H1 (cell line): ENCODE measurements around the gene TBCE. TPM values are rescaled to one million over a fixed set of nuclear protein-coding genes. Genes with fewer than 3 reads are reported as not detected.

ENCODE experiments used
- CTCF ChIA-PET: fragments of 300-600 bp; sonication (Branson Sonifier 250); formaldehyde crosslinking; loops from one replicate; lab custom pipeline; 2021; ENCODE audit not compliant: partially characterized antibody; lab: Charles Lee
- POLR2A ChIA-PET: fragments of 300-600 bp; sonication (Branson Sonifier 250); formaldehyde crosslinking; loops from one replicate; lab custom pipeline; 2021; ENCODE audit warnings: inconsistent platforms; ENCODE audit not compliant: partially characterized antibody; lab: Charles Lee
- DNase-seq, 2 experiments: peaks; one replicate each; pipeline versions ENCODE4 v3.0.0 to v3.0.0-alpha.2; 2010 to 2022; ENCODE audit warnings: low spot score in 2 of 2, low read depth in 1 of 2, mixed read lengths in 1 of 2
- FAIRE-seq: peaks from 2 replicates; lab custom pipeline; 2011; peaks lifted over from hg19 to GRCh38; lab: Jason Lieb, UNC
- H2AFZ ChIP-seq: 2 replicates; pipeline ENCODE4 v1.8.1; 2012; ENCODE audit warnings: low read length, inconsistent platforms
- H2AK5ac ChIP-seq: 2 replicates; pipeline ENCODE4 v1.6.1; 2013; ENCODE audit warnings: low read depth, low read length
- H2BK120ac ChIP-seq: replicated peaks from 2 replicates; pipeline ENCODE3; 2013; ENCODE audit warnings: low read depth, low read length, inconsistent platforms
- H2BK12ac ChIP-seq: 2 replicates; pipeline ENCODE4 v1.6.1; 2013; ENCODE audit warnings: low read depth, low read length
- H2BK15ac ChIP-seq: 2 replicates; pipeline ENCODE4 v1.6.1; 2013; ENCODE audit warnings: low read length
- H2BK20ac ChIP-seq: 2 replicates; pipeline ENCODE4 v1.6.1; 2013; ENCODE audit warnings: low read length
- H2BK5ac ChIP-seq: 2 replicates; pipeline ENCODE4 v1.6.1; 2013; ENCODE audit warnings: low read depth, low read length
- H3K14ac ChIP-seq: 2 replicates; pipeline ENCODE4 v1.6.1; 2013; ENCODE audit warnings: inconsistent platforms; ENCODE audit not compliant: insufficient read length
- H3K18ac ChIP-seq: 2 replicates; pipeline ENCODE4 v1.6.1; 2013; ENCODE audit warnings: low read length; ENCODE audit errors: extremely low read depth
- H3K23ac ChIP-seq: 2 replicates; pipeline ENCODE4 v1.6.1; 2013; ENCODE audit warnings: inconsistent platforms; ENCODE audit not compliant: insufficient read length
- H3K23me2 ChIP-seq: 2 replicates; pipeline ENCODE4 v1.6.1; 2013; ENCODE audit warnings: low read depth, low read length
- H3K27ac ChIP-seq: 2 replicates; pipeline ENCODE4 v1.6.1; 2011; ENCODE audit warnings: low read depth, low read length, inconsistent platforms
- H3K27me3 ChIP-seq, 4 experiments: replicated peaks in 1 of 4; 1 replicate in 1 of 4; 2 replicates in 3 of 4; pipeline versions ENCODE4 v1.6.1 to v1.8.1; 2011 to 2013; ENCODE audit warnings: low read length in 3 of 4, mild to moderate bottlenecking in 3 of 4, inconsistent platforms in 2 of 4, mixed read lengths in 2 of 4, moderate library complexity in 1 of 4; ENCODE audit not compliant: control insufficient read depth in 3 of 4, insufficient read depth in 3 of 4; ENCODE audit errors: extremely low read depth in 1 of 4
- H3K36me3 ChIP-seq, 4 experiments: 2 replicates each; pipeline versions ENCODE4 v1.6.1 to v1.8.1; 2011 to 2013; ENCODE audit warnings: mild to moderate bottlenecking in 4 of 4, low read length in 3 of 4, moderate library complexity in 2 of 4, control low read depth in 1 of 4, inconsistent platforms in 1 of 4; ENCODE audit not compliant: insufficient read depth in 4 of 4, control insufficient read depth in 2 of 4
- H3K4ac ChIP-seq: replicated peaks from 2 replicates; pipeline ENCODE3; 2013; ENCODE audit warnings: low read length, low read depth, mixed read lengths, inconsistent platforms; ENCODE audit not compliant: insufficient read length
- H3K4me1 ChIP-seq, 4 experiments: replicated peaks in 1 of 4; 1 replicate in 1 of 4; 2 replicates in 3 of 4; pipeline versions ENCODE4 v1.6.1 to v1.8.1; 2011 to 2013; ENCODE audit warnings: low read length in 3 of 4, inconsistent platforms in 2 of 4, mixed read lengths in 1 of 4; ENCODE audit not compliant: insufficient read depth in 4 of 4, control insufficient read depth in 3 of 4
- H3K4me2 ChIP-seq, 2 experiments: 2 replicates each; pipeline versions ENCODE4 v1.6.1 to v1.8.1; 2011 to 2013; ENCODE audit warnings: low read depth in 2 of 2, low read length in 2 of 2, control low read depth in 1 of 2, inconsistent platforms in 1 of 2, mild to moderate bottlenecking in 1 of 2; ENCODE audit not compliant: insufficient read depth in 1 of 2
- H3K4me3 ChIP-seq, 4 experiments: fragments of 200-600, 300-600 bp in 1 of 4; sonication (generic), shearing (Covaris generic), sonication (Bioruptor Twin) in 1 of 4; 2 replicates each; pipeline versions ENCODE4 v1.5.1 to v1.8.1; 2011 to 2016; ENCODE audit warnings: low read length in 4 of 4, low read depth in 3 of 4, control low read depth in 2 of 4, inconsistent platforms in 2 of 4, mild to moderate bottlenecking in 2 of 4, mixed read lengths in 1 of 4, moderate library complexity in 1 of 4; ENCODE audit not compliant: insufficient read depth in 2 of 4; ENCODE audit errors: extremely low read depth in 1 of 4
- H3K56ac ChIP-seq: replicated peaks from 2 replicates; pipeline ENCODE3; 2013; ENCODE audit warnings: low read depth, mild to moderate bottlenecking, mixed read lengths, low read length, inconsistent platforms; ENCODE audit not compliant: insufficient read length
- H3K79me1 ChIP-seq: 2 replicates; pipeline ENCODE4 v1.6.1; 2013; ENCODE audit warnings: low read depth, low read length, control low read depth
- H3K79me2 ChIP-seq, 2 experiments: 2 replicates each; pipeline versions ENCODE4 v1.6.1 to v1.8.1; 2012 to 2013; ENCODE audit warnings: low read length in 2 of 2, mild to moderate bottlenecking in 2 of 2, inconsistent platforms in 1 of 2; ENCODE audit not compliant: insufficient read depth in 2 of 2, control insufficient read depth in 1 of 2
- H3K9ac ChIP-seq, 4 experiments: replicated peaks in 1 of 4; 1 replicate in 1 of 4; 2 replicates in 3 of 4; pipeline versions ENCODE4 v1.6.1 to v1.8.1; 2011 to 2013; ENCODE audit warnings: low read depth in 3 of 4, low read length in 3 of 4, control low read depth in 2 of 4, mild to moderate bottlenecking in 2 of 4, moderate library complexity in 2 of 4, inconsistent platforms in 1 of 4; ENCODE audit errors: extremely low read depth in 1 of 4
- H3K9me3 ChIP-seq, 2 experiments: 2 replicates each; pipeline versions ENCODE4 v1.6.1 to v1.8.1; 2012 to 2013; ENCODE audit warnings: mild to moderate bottlenecking in 2 of 2, moderate library complexity in 2 of 2, control low read depth in 1 of 2, inconsistent platforms in 1 of 2, low read depth in 1 of 2, low read length in 1 of 2, mixed read lengths in 1 of 2; ENCODE audit not compliant: insufficient read depth in 2 of 2
- H4K20me1 ChIP-seq, 2 experiments: replicated peaks in 1 of 2; 2 replicates each; pipeline versions ENCODE3 to v1.8.1; 2011 to 2013; ENCODE audit warnings: inconsistent platforms in 2 of 2, low read length in 2 of 2, mild to moderate bottlenecking in 1 of 2; ENCODE audit not compliant: insufficient read depth in 2 of 2, control insufficient read depth in 1 of 2
- H4K5ac ChIP-seq: 2 replicates; pipeline ENCODE4 v1.6.1; 2013; ENCODE audit warnings: low read length, low read depth, mixed read lengths, inconsistent platforms; ENCODE audit not compliant: insufficient read length
- H4K8ac ChIP-seq: 2 replicates; pipeline ENCODE4 v1.8.0; 2013; ENCODE audit warnings: mild to moderate bottlenecking, moderate library complexity, low read length, inconsistent platforms; ENCODE audit not compliant: insufficient read depth; ENCODE audit errors: extremely low read depth
- H4K91ac ChIP-seq: replicated peaks from 2 replicates; pipeline ENCODE3; 2013; ENCODE audit warnings: low read length, mixed read lengths, inconsistent platforms; ENCODE audit not compliant: insufficient read length
- FOSL1 ChIP-seq: IDR thresholded peaks from 2 replicates; pipeline ENCODE4 v1.6.1; 2011; ENCODE audit warnings: mild to moderate bottlenecking, low read depth, low read length, moderate library complexity; ENCODE audit not compliant: insufficient read depth
- JUND ChIP-seq: IDR thresholded peaks from 2 replicates; pipeline ENCODE4 v1.6.1; 2011; ENCODE audit warnings: mild to moderate bottlenecking, improper control_type of control experiment, low read length
- KDM4A ChIP-seq: IDR thresholded peaks from one replicate; pipeline ENCODE4 v1.7.1; 2012; ENCODE audit warnings: low read depth, mild to moderate bottlenecking, moderate library complexity, low read length, inconsistent platforms; ENCODE audit not compliant: severe bottlenecking
- MAFK ChIP-seq: IDR thresholded peaks from 2 replicates; pipeline ENCODE4 v1.6.1; 2012; ENCODE audit warnings: low read depth, mild to moderate bottlenecking, improper control_type of control experiment, low read length
- POLR2A ChIP-seq, 2 experiments: IDR thresholded peaks; 1 replicate in 1 of 2; 2 replicates in 1 of 2; pipeline ENCODE4 v1.6.1; 2011; ENCODE audit warnings: low read depth in 2 of 2, low read length in 2 of 2, mild to moderate bottlenecking in 2 of 2; ENCODE audit errors: control extremely low read depth in 1 of 2
- WGBS, 2 experiments: shearing (Covaris generic) in 1 of 2; methylation state at CpG; one replicate each; pipeline versions ENCODE4 v1.1.6 to v1.1.7; 2013 to 2015; ENCODE audit warnings: low lambda C conversion rate in 2 of 2, mixed read lengths in 2 of 2, inconsistent platforms in 1 of 2, low coverage in 1 of 2, missing lambda C conversion rate in 1 of 2; ENCODE audit not compliant: insufficient replicate concordance in 2 of 2, insufficient coverage in 1 of 2, insufficient read length in 1 of 2; ENCODE audit errors: extremely low coverage in 1 of 2, missing lambda C conversion rate in 1 of 2; 5-methylcytosine and 5-hydroxymethylcytosine counted together
- polyA plus RNA-seq, 7 experiments: library from polyadenylated mRNA; depleted of rRNA in 3 of 7; stranded (reverse) in 5 of 7; unstranded in 2 of 7; fragments of >200 nt in 5 of 7; fragments of 200-250 nt in 2 of 7; gene quantifications; 1 replicate in 5 of 7; 2 replicates in 1 of 7; 4 replicates in 1 of 7; pipeline versions ENCODE4 v1.2.1 to v1.2.3, GENCODE V29; 2011 to 2013; ENCODE audit warnings: missing spikeins in 2 of 7, mixed read lengths in 2 of 7
- total RNA-seq: library from RNA; stranded (reverse); fragmentation: NEBNext Ultra II Directional; extraction: Animal tissue kit (Norgen Biotek cat#: 25700); gene quantifications from 2 replicates; pipeline ENCODE4 v1.2.1, GENCODE V29; 2021

TBCE gene
- total and polyA plus RNA-seq, 2 of the 8 experiments (the other 6 are each of a cell fraction or from before 2014, with no cell fraction given): 22.7 to 42.9 TPM

DNA sequence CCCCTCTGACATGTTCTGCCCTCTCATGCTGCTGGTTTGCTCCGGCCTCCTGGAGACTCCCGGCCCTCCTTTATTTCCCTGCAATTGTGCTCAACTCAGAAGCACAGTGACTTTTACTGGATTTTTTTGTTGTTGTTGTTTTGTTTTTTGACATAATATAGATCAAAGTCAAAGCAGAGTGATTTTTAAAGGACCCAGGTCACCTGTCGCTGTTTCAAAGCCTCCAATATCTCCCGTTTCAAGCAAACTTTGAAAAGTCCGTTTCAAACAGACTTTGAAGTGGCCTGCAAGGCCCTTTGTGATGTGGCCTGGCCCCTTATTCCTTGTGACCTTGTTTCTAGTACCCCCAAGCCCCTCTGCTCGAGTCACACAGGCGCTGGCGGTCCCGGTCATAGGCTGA lies 58.1 kb downstream of the TBCE start:
- FAIRE-seq (no peak), DNase-seq (no peak)
- Histone ChIP-seq H3K23ac (no peak overlapping the region), H2AFZ (no peak overlapping the region), H3K79me1 (peaks cover 11% of the 10 kb centered on the region), H2AK5ac (no peak overlapping the region), H3K4me1 (no peaks in the 10 kb centered on the region), H4K20me1 (no peaks in the 10 kb centered on the region), H2BK15ac (no peak overlapping the region), H3K18ac (no peak overlapping the region), H4K8ac (no peak overlapping the region; the same call in 1 of the 2 replicates), H4K91ac (no peak overlapping the region), H3K56ac (no peak overlapping the region), H3K27me3 (no peaks in the 10 kb centered on the region), H2BK120ac (no peak overlapping the region), H3K14ac (no peak overlapping the region), H3K9me3 (no peaks in the 10 kb centered on the region), H3K4me2 (no peak overlapping the region), H2BK20ac (no peak overlapping the region), H2BK5ac (no peak overlapping the region; the same call in 1 of the 2 replicates), H3K23me2 (no peaks in the 10 kb centered on the region), H3K27ac (no peak overlapping the region), H4K5ac (no peak overlapping the region), H3K79me2 (no peaks in the 10 kb centered on the region; a peak in 1 of 4 replicates), H2BK12ac (no peak overlapping the region), H3K9ac (no peak overlapping the region), H3K36me3 (no peaks in the 10 kb centered on the region), H3K4me3 (no peak overlapping the region), H3K4ac (no peak overlapping the region)
- ChIA-PET POLR2A (no interaction called here), CTCF (interaction anchor here (0.6 to 6.5 kb wide), 2 partner anchors 10 to 440 kb away, joined by 3 to 47 read pairs; no protein-coding TSS in a partner anchor)
- 94% methylated on average over 9 of the region's 9 CpGs; no CpG with 5 or more reads in 1 of the 2 experiments for WGBS, 2 experiments
- no peak for TF ChIP-seq MAFK
- TF ChIP-seq POLR2A (IDR thresholded peaks at IDR 0.05; ENCODE audit: control extremely low read depth in 1 of 2, low read depth in 2 of 2, low read length in 2 of 2): no peak
- TF ChIP-seq FOSL1: no peak
- TF ChIP-seq JUND: no peak
- TF ChIP-seq KDM4A: no peak
